Measurements from ENCODE around the gene COLEC12.
"Not testable (repeated sequence)": the region's sequence is repeated elsewhere in the genome, so short reads cannot be mapped to it uniquely, and the experiment has no call there.

Gene COLEC12

GRCh38 chr18:312415-312814, 188.1 kb downstream of the COLEC12 start:
- no peak for DNase-seq

GRCh38 chr18:310042-310441, 190.5 kb downstream of the COLEC12 start:
- DNase-seq, result no peak

- not testable (repeated sequence) for DNase-seq
These were observed 192.4 kb downstream of the COLEC12 start for GRCh38 chr18:308086-308485.

- no peak for DNase-seq
These were observed 193.8 kb downstream of the COLEC12 start for GRCh38 chr18:306608-307255.

GRCh38 chr18:305003-305501, 195.4 kb downstream of the COLEC12 start:
- DNase-seq, result no peak

GRCh38 chr18:303607-304006, 196.9 kb downstream of the COLEC12 start:
- no peak for DNase-seq

GRCh38 chr18:303011-303410, 197.5 kb downstream of the COLEC12 start:
- DNase-seq, result no peak

- DNase-seq, result peak; percentile 32
These were observed 198.4 kb downstream of the COLEC12 start for GRCh38 chr18:302097-302496.

GRCh38 chr18:297936-298335, 202.6 kb downstream of the COLEC12 start:
- DNase-seq, result no peak

- DNase-seq, result peak; percentile 53
These were observed 204.6 kb downstream of the COLEC12 start for GRCh38 chr18:295756-296490.

- DNase-seq, result no peak
These were observed 205.9 kb downstream of the COLEC12 start for GRCh38 chr18:294566-294965.

- no peak for DNase-seq
These were observed 207.0 kb downstream of the COLEC12 start for GRCh38 chr18:293536-293935.

GRCh38 chr18:292271-292670, 208.2 kb downstream of the COLEC12 start:
- DNase-seq, result no peak

GRCh38 chr18:289970-290369, 210.5 kb downstream of the COLEC12 start:
- not testable (repeated sequence) for DNase-seq

GRCh38 chr18:289026-289425, 211.5 kb downstream of the COLEC12 start:
- DNase-seq, result no peak

- no peak for DNase-seq
These were observed 213.8 kb downstream of the COLEC12 start for GRCh38 chr18:286515-287310.

GRCh38 chr18:285817-286216, 214.7 kb downstream of the COLEC12 start:
- DNase-seq, result no peak

- no peak for DNase-seq
These were observed 225.0 kb downstream of the COLEC12 start for GRCh38 chr18:275486-275885.

- no peak for DNase-seq
These were observed 226.2 kb downstream of the COLEC12 start for GRCh38 chr18:274313-274712.

- DNase-seq, result no peak
These were observed 227.0 kb downstream of the COLEC12 start for GRCh38 chr18:273525-273924.

- no peak for DNase-seq
These were observed 227.9 kb downstream of the COLEC12 start for GRCh38 chr18:272650-273049.

- no peak for DNase-seq
These were observed 230.9 kb downstream of the COLEC12 start for GRCh38 chr18:269480-270095.

Data from femur (tissue), 1 donor.